H1 (cell line): Measurements from ENCODE around the gene CLPX. TPM values are rescaled to one million over a fixed set of nuclear protein-coding genes. Genes with fewer than 3 reads are reported as not detected.

Experiments used
- GABPA ChIP-seq: IDR thresholded peaks from 2 replicates; pipeline ENCODE4 v1.6.1; 2011; ENCODE audit warnings: mild to moderate bottlenecking, low read length, moderate library complexity, borderline replicate concordance; ENCODE audit not compliant: insufficient read depth
- PHF8 ChIP-seq: fragments of 200-600 bp; sonication (generic); conservative IDR thresholded peaks from 2 replicates; pipeline ENCODE4 v1.7.1; 2012; ENCODE audit warnings: low read depth, mild to moderate bottlenecking, inconsistent platforms, low read length, moderate library complexity
- polyA plus RNA-seq, 7 experiments: library from polyadenylated mRNA; depleted of rRNA in 3 of 7; stranded (reverse) in 5 of 7; unstranded in 2 of 7; fragments of >200 nt in 5 of 7; fragments of 200-250 nt in 2 of 7; gene quantifications; 1 replicate in 5 of 7; 2 replicates in 1 of 7; 4 replicates in 1 of 7; pipeline versions ENCODE4 v1.2.1 to v1.2.3, GENCODE V29; 2011 to 2013; ENCODE audit warnings: missing spikeins in 2 of 7, mixed read lengths in 2 of 7
- total RNA-seq: library from RNA; stranded (reverse); fragmentation: NEBNext Ultra II Directional; extraction: Animal tissue kit (Norgen Biotek cat#: 25700); gene quantifications from 2 replicates; pipeline ENCODE4 v1.2.1, GENCODE V29; 2021

The CLPX gene
- total and polyA plus RNA-seq, 2 of the 8 experiments (the other 6 are each of a cell fraction or from before 2014, with no cell fraction given), result 10.5 to 53.6 TPM

DNA sequence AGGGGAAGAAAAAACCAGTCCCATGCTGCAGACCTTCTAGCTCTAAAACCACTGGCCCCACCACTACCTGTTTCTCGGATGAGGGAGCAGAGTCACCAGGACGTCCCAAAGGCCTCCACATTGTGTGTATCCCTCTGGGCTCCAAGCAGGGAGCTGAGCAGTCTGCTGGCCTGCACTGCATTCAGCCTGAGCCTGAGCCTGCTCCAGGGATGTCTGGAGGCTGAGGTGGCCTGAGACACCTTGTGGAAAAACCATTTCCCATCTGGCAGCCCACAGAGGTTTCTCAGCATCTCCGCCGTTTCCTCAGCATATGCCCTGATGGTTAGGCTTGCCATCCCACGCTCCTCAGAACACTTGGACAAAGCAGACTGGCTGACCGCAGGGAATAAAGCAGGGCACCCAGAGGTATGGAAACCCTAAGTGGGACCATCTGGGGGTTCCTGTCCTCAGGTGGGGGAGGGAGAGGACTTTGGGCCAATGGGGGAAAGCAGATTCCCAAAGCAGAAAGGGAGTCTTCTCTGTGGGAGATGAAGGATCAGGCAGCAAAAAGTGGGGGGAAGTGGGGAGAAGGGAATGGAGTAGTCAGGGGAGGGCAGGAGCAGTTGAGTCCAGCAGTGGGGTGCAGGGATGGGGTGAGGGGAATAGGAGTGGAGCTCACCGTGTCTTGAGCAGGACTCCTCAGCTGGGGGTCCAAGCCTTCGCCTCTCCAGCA lies 25.8 kb upstream of the CLPX start, which contains the start of gene CILP (continued):
- TF ChIP-seq GABPA (no peak), PHF8 (no peak)
- TF ChIP-seq, all 59 proteins: peak for 0
